IPS DF 4.7 (cell line): ENCODE results near the gene OR2M2.

Experiments
- DNase-seq: peaks from one replicate; pipeline ENCODE4 v3.0.0-alpha.2; 2013; ENCODE audit warnings: low spot score; ENCODE audit errors: extremely low read depth

Gene OR2M2, protein sequence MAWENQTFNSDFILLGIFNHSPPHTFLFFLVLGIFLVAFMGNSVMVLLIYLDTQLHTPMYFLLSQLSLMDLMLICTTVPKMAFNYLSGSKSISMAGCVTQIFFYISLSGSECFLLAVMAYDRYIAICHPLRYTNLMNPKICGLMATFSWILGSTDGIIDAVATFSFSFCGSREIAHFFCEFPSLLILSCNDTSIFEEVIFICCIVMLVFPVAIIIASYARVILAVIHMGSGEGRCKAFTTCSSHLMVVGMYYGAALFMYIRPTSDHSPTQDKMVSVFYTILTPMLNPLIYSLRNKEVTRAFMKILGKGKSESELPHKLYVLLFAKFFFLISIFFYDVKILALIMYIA

DNA sequence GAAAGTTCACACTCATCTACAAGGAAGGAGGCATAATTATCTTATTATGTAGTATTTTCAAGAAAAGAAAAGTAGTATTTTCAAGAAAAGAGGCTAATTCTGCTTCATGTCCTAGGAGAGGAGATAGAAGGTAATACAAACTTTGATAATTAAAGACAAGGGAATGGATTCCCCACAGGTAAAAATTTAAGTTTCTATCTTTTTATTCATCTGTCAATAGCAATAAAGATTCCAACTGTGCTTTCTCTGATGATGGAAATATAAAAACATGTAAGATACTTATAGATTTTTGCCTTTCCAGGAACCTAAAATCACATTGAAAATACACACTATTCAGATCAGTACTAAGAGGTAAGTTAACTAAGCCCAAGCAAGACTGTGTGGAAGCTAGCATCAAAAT lies at the start of gene OR2M2:
Gene OR2M2, plus strand, starts transcription at position 301 of the 400 bp plus-strand sequence. CDS start 5,165 bp downstream, outside the sequence.
- DNase-seq = no peak

DNA sequence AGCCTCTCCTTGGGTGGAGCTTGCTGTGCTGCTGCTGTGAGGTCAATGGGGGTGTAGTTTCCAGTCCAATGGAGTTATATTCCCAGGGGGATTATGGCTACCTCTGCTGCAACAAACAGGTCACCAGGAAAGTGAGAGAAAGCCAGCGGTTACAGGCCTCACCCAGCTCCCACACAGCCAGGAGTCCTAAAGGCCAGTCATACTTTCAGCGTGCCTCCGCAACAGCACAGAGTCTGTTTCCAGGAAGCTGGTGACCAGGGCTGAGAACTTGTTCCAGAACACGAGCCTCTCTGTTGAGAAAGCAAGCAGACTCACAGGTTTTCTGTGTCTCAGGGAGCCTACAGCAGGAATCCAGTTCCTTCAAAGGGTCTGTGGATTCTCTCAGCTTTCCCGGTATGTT lies 47.0 kb upstream of the OR2M2 start:
- DNase-seq = no peak

DNA sequence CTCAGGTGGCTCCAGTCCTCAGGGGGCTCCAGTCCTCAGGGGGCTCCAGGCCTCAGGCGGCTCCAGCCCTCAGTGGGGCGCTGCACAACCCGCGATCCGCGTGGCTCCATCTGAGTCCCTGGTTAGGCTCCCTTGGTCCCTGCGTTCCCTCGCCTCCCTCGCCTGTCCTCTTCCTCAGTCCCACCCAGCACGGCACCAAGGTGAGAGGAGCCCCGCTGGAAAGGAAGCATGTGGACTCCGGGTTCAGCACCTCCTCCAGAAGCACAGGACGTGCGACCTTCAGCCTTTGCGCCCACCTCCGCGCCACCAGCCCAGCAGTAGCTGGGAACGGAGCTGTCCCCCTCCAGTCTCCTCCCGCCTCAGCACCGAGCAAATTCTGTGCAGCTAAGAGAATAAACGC lies 37.8 kb upstream of the OR2M2 start:
- DNase-seq = no peak

DNA sequence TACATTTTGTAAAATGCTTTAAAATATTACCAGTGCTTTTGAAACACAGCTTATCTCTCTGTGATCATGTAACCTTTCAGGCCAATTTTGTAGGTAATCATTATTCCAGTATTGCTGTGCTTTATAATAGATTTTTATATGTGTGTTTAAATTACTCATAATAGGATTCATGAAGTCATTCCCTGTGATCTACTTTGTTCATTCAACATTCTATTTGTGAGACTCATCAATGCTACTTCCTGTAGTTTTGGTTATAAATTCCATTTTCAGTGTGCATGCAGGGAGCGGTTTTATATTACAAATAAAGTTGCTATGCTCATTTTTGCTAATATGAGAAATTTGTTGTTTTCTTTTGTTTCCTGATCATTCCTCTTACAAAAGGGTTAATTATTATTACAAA lies 33.8 kb upstream of the OR2M2 start:
- DNase-seq = no peak

DNA sequence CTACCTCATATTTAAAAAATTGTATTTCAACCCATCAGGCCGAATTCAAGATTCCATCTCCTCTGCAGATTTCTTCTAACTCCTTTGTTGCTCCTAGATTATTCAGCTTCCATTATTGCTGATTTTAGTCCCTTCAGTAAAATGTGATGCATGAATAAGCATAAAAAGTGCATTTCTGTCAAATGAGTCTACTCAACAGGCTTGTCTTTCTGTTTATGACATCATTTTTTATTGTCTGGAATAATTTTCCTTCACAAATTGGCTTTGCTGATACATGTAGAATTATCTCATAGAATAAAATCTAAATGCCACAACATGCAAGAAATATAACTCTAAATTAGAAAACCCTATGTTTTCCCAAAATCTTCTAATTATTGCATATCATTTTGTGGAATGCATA lies 31.3 kb upstream of the OR2M2 start:
- DNase-seq = no peak

DNA sequence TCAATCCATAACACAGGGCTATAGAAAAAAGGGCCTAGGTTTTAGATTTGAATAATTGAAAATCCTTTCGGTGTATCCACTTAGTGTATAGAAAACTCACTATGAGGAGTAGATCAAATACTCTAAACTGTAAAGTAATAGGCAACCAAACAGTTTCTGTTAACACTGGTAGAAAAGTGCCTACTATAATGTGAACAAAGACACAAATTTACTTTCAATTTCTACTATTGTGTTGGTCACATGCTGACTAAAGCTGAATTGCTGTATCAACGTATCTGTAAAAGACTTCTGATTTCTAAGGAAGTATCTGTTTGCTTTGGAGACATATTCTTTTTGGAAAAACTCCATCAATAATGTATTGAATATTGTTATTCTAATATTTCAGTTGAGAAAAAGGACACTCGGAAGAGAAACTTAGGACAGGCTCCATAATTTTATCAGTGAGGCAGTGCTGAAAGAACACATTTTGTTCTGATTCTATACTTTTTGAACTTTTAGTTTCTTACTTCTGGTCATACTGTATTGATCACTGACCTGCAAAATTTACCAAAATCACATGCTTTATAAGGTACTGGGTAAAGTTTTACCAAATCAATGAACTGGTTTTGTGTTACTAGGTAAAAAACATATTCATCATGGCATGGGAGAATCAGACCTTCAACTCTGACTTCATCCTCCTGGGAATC lies 30.0 kb upstream of the OR2M2 start, which contains the start of gene OR2M5:
Gene OR2M5, plus strand, starts transcription at position 636 of the 686 bp plus-strand sequence. Its CDS starts 0 bp downstream, at position 636.
- no peak for DNase-seq

DNA sequence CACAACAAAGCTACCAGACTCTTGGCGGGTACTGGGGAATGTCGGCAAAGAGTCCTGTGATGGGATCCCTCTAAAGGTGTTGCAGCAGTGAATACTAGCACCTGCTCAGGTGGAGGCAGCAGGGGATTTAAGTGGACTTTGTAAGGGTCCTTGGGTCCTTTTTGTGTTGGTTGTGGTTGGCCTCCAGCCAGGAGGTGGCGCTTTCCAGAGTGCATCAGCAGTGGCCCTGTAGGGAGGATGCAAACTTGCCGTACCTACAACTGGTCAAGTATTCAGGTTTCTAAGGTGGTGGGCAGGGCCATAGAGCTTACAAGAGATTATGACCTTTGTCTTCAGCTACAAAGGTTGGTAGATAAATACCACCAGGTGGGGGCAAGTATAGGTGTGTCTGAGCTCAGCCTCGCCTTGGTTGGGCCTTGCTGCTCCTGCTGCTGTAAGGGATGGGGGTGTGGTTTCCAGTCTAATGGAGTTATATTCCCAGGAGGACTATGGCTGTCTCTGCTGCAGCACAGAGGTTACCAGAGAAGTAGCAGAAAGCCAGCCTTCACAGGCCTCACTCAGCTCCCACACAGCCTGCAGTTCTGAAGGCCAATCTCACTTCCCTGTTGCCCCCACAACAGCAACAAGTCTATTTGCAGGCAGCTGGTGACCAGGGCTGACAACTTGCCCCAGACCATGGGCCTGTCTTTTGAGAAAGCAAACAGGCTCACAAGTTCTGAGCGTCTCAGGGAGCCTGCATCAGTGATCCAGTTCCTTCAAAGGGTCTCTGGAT lies 22.4 kb upstream of the OR2M2 start:
- no peak for DNase-seq

DNA sequence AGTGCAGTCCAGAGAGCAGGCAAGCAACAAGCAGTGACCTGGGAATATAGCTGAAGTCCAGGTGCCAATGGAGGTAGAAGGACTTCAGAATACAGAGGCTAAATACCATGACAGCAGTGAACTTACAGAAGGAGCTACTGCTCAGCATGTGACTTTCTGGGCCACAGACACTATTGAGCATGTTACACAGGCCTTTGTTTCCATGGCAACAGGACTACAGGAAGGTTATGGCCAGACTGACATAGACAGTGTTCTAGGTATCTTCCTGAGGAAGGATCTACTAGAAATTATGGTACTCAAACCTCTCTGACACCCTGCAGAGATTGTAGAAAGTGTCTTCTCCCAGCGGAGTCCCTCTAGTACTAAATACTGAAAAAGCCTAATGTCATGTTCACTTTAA lies 18.7 kb upstream of the OR2M2 start:
- no peak for DNase-seq

DNA sequence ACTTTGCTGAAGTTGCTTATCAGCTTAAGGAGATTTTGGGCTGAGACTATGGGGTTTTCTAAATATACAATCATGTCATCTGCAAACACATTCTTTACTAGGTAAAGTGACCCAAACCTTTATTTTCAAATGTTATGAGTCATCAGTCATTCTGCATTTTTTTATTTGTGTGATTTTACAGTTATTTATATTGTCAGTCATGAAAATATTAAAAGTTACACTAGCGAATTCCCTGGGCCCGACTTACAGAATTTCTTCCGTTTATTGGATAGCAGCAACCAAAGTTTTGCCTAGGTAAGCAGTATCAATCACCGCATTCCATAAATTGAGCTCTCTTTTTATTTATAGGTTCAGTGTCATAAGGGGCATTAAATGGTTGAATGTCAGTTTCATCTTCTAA lies 15.9 kb upstream of the OR2M2 start:
- no peak for DNase-seq

DNA sequence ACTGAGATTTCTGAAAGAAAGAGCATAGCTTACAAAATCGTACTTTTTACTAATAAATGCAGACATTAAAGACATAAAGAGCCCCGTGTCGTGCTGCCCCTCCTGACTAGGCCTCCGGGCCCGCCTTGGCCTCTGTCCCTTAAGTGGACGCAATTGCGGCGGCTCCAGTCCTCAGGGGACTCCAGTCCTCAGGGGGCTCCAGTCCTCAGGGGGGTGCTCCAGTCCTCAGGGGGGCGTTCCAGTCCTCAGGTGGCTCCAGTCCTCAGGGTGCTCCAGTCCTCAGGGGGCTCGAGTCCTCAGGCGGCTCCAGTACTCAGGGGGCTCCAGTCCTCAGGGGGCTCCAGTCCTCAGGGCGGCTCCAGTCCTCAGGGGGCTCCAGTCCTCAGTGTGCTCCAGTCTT lies 10.6 kb upstream of the OR2M2 start:
- DNase-seq = no peak

DNA sequence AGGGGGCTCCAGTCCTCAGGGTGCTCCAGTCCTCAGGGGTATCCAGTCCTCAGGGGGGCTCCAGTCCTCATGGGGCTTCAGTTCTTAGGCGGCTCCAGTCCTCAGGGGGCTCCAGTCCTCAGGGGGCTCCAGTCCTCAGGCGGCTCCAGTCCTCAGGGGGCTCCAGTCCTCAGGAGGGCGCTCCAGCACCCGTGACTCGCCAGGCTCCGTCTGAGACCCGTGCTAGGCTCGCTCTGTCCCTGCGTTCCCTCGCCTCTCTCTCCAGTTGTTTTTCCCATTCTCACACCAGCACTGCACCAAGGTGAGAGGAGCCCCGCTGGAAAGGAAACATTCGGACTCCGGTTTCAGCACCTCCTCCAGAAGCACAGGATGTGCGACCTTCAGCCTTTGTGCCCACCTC lies 9.4 kb upstream of the OR2M2 start:
- DNase-seq = no peak

DNA sequence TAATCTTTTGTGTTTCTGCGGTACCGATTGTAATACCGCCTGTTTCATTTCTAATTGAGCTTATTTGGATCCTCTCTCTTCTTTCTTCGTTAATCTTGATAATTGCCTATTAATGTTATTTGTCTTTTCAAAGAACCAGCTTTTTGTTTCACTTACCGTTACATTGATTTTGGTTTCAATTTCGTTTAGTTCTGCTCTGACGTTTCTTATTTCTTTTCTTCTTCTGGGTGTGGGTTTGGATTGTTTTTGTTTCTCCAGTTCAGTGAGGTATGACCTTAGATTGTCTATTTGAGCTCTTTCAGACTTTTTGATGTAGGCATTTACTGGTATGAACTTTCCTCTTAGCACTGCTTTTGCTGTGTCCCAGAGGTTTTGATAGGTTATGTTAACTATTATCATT lies 9.4 kb downstream of the OR2M2 start:
- no peak for DNase-seq

DNA sequence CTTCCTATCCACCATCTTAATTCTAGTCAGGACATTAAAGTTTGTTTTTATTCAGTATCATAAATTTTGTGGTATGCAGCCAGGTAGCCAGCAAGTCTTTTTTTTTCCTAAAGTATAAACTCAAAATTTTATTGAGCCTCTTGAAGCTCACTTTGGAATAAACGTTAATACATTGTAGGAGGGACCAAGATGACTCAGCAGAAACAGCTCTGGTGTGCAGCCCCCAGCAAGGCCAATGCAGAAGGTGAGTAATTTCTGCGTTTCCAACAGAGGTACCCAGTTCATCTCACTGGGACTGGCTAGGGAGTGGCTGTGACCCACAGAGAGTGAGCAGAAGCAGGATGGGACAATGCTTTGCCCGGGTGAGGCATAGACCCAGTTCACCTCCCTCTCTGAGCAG lies 12.7 kb downstream of the OR2M2 start:
- DNase-seq = no peak

DNA sequence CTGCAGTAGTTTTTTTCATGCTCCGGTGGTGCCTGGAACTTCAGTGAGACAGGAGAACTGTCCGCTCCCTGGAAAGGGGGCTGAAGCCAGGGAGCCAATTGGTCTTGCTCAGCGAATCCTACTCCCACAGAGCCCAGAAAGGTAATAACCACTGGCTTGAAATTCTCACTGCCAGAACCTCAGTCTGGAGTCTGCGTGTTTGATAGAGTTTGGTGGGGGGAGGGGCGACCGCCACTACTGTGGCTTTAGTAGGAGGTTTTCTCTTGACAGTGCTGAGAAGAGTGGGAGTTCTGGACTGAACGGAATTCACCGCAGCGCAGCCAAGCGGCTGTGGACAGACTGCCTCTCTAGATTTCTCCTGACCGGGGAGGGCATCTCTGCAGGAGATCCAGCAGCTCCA lies 14.4 kb downstream of the OR2M2 start:
- no peak for DNase-seq

DNA sequence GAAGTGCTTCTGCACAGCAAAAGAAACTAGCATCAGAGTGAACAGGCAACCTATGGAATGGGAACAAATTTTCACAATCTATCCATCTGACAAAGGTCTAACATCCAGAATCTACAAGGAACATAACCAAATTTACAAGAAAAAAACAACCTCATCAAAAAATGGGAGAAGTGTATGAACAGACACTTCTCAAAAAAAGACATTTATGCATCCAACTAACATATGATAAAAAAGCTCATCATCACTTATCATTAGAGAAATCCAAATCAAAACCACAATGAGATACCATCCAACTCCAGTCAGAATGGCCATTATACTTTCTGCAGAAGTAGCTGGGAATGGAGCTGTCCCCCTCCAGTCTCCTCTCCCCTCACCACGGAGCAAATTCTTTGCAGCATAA lies 19.5 kb downstream of the OR2M2 start:
- no peak for DNase-seq

DNA sequence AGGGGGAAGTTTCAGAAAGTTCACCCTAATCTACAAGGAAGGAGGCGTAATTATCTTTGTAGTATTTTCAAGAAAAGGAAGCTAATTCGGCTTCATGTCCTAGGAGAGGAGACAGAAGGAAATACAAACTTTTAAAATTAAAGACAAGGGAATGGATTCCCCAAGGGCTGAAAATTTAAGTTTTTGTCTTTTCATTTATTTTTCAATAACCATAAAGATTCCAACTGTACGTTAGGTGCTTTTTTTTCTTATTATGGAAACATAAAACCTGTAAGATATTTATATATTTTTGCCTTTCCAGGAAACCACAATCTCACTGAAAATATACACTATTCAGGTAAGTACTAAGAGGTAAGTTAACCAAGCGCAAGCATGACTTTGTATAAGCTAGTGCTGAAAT lies 22.3 kb downstream of the OR2M2 start, which contains the start of gene OR2M3:
Gene OR2M3, plus strand, starts transcription at position 301 of the 400 bp plus-strand sequence. CDS start 5,803 bp downstream, outside the sequence.
- no peak for DNase-seq

DNA sequence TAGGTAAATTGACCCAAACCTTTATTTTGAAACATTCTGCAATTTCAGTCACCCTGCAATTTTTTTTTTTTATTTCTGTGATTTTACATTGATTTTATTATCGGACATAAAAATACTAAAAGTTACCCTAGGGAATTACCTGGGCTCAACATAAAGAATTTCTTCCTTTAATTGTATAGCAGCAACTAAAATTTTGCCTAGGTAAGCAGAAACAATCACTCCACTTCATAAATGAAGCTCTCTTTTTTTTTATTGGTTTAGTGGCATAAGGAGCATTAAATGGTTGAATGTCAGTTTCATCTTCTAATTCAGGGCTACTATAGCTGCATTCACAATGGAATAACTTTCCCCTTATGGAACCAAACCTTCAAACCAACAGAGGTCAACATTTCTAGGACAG lies 41.3 kb downstream of the OR2M2 start:
- DNase-seq = no peak

DNA sequence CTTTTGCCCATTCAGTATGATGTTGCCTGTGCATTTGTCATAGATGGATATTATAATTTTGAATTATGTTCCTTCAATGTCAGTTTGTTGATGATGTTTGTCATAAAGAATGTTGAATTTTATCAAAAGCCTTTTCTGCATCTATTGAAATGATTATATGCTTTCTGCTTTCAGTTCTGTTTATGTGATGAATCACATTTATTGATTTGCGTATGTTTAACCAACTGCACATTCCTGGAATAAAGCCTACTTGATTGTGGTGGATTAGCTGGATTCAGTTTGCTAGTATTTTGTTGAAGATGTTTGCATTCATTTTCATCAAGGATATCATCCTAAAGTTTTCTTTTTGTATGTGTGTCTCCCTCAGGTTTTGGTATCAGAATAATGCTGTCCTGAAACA lies 50.9 kb downstream of the OR2M2 start:
- no peak for DNase-seq

DNA sequence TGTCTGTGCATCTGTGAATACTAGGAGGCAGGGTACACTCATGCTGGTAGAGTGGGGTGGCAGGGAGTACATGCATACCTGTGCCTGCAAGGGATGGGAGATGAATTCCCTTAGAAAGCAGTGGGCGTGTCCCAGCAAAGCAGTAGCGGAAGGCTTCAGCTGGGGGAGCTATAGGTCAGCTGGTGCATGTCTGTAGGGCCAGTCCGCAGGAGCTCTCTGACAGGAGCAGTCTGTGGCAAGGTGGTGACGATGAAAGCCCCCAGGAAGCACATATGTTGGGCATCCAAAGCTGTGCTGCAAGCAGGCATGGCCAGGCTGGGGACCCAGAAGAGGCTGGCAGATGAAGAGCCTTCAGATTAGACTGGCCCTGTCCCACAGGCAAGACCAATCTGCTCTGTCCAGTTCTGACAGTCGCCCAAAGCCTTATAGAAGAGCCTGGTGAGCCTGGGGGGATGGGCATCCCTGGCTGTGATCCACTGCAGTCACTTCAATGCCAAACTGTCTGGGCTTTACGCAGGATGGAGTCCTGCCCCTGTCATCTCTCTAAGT lies 54.8 kb downstream of the OR2M2 start:
- DNase-seq = no peak
